Gastroesophageal sphincter (tissue), 3 donors: ENCODE measurements around the gene HLA-DMB.

Source experiments
- POLR2AphosphoS5 ChIP-seq: sonication (generic); formaldehyde crosslinking; IDR thresholded peaks from one replicate; pipeline ENCODE4 v1.6.1; 2017; ENCODE audit warnings: antibody characterized with exemption
- TF ChIP-seq, protein P1 (sequence below), 4 experiments: fragments of 200-600 bp in 2 of 4; fragments of 450-650 bp in 2 of 4; sonication (generic) in 1 of 4; IDR thresholded peaks; one replicate each; pipeline ENCODE4 v1.5.1; 2017 to 2019; ENCODE audit warnings: antibody characterized with exemption in 4 of 4, mild to moderate bottlenecking in 2 of 4, moderate library complexity in 2 of 4

DNA sequence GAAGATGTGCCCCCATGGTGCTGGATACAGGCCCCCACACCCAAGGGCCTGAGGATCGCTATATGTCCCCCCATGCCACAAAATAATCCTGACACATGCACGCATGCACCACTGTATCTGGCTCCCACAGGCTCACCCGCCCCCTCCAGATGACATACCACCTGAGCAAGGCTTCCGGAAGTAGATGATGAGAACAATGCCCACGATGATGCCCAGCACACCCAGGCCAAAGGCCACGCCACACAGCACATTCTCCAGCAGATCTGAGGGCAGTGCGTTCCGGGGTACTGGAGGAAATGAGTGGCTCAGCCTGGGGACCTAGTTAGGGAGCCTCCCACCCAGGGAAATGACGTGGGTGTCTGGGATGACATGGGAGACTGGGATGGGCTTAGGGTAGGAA is 8.3 kb upstream of the HLA-DMB start:
- TF ChIP-seq, protein P1, sequence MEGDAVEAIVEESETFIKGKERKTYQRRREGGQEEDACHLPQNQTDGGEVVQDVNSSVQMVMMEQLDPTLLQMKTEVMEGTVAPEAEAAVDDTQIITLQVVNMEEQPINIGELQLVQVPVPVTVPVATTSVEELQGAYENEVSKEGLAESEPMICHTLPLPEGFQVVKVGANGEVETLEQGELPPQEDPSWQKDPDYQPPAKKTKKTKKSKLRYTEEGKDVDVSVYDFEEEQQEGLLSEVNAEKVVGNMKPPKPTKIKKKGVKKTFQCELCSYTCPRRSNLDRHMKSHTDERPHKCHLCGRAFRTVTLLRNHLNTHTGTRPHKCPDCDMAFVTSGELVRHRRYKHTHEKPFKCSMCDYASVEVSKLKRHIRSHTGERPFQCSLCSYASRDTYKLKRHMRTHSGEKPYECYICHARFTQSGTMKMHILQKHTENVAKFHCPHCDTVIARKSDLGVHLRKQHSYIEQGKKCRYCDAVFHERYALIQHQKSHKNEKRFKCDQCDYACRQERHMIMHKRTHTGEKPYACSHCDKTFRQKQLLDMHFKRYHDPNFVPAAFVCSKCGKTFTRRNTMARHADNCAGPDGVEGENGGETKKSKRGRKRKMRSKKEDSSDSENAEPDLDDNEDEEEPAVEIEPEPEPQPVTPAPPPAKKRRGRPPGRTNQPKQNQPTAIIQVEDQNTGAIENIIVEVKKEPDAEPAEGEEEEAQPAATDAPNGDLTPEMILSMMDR (IDR thresholded peaks at IDR 0.05): no peak
- no peak for TF ChIP-seq POLR2AphosphoS5
